OCI-LY3 (cell line): ENCODE data around the gene CRPPA.

ENCODE experiments used
- H2AFZ ChIP-seq: fragments of 200-600, 300-600 bp; shearing (Covaris generic); 2 replicates; pipeline ENCODE4 v1.6.0; 2014; ENCODE audit warnings: antibody characterized with exemption, low read depth, low read length
- H3K27ac ChIP-seq: fragments of 200-600, 300-600 bp; sonication (generic); 2 replicates; pipeline ENCODE4 v1.5.1; 2014; ENCODE audit warnings: mild to moderate bottlenecking, low read length, moderate library complexity, mixed read lengths
- H3K27me3 ChIP-seq: fragments of 200-600, 300-600 bp; sonication (generic); 2 replicates; pipeline ENCODE4 v1.6.1; 2014; ENCODE audit warnings: low read depth, low read length, mixed read lengths
- H3K36me3 ChIP-seq: fragments of 200-600, 300-600 bp; sonication (generic); replicated peaks from 2 replicates; pipeline ENCODE3; 2014; ENCODE audit warnings: low read depth, low read length, mixed read lengths
- H3K4me1 ChIP-seq: fragments of 300-600, 200-600 bp; sonication (generic); 2 replicates; pipeline ENCODE4 v1.6.1; 2014; ENCODE audit warnings: low read length, mixed read lengths
- H3K4me2 ChIP-seq: fragments of 200-600, 300-600 bp; sonication (generic); 2 replicates; pipeline ENCODE4 v1.6.1; 2014; ENCODE audit warnings: low read length, mixed read lengths
- H3K4me3 ChIP-seq: fragments of 300-600, 200-600 bp; sonication (generic); 2 replicates; pipeline ENCODE4 v1.5.1; 2014; ENCODE audit warnings: antibody characterized with exemption, mild to moderate bottlenecking, low read length, moderate library complexity
- H3K79me2 ChIP-seq: fragments of 300-600, 200-600 bp; shearing (Covaris generic); 2 replicates; pipeline ENCODE4 v1.6.1; 2014; ENCODE audit warnings: mild to moderate bottlenecking, low read length, mixed read lengths
- H3K9ac ChIP-seq: fragments of 300-600, 200-600 bp; shearing (Covaris generic); 2 replicates; pipeline ENCODE4 v1.6.0; 2014; ENCODE audit warnings: mild to moderate bottlenecking, low read length, moderate library complexity
- H3K9me3 ChIP-seq: fragments of 200-600, 300-600 bp; shearing (Covaris generic); 2 replicates; pipeline ENCODE4 v1.6.1; 2014; ENCODE audit warnings: low read length, mixed read lengths; ENCODE audit not compliant: insufficient read depth
- H4K20me1 ChIP-seq: fragments of 200-600, 300-600 bp; sonication (generic); 2 replicates; pipeline ENCODE4 v1.6.1; 2016; ENCODE audit warnings: low read length, mixed read lengths; ENCODE audit not compliant: insufficient read depth
- CTCF ChIP-seq: fragments of 200-600, 300-600 bp; sonication (generic); IDR thresholded peaks from 2 replicates; pipeline ENCODE4 v1.5.1; 2014; ENCODE audit warnings: antibody characterized with exemption, low read length, low read depth
- EZH2phosphoT487 ChIP-seq: fragments of 200-600 bp; shearing (Covaris generic); IDR thresholded peaks from 2 replicates; pipeline ENCODE4 v1.6.1; 2018; ENCODE audit warnings: antibody characterized with exemption, mixed run types, low read depth

CRPPA gene

GRCh38 chr7:16398146-16399017 is 23.0 kb downstream of the CRPPA start:
- H3K36me3 ChIP-seq, result peaks cover 27% of the 10 kb centered on the region
- no peak overlapping the region for H3K4me2 ChIP-seq
- no peak overlapping the region for H3K27ac ChIP-seq
- no peaks in the 10 kb centered on the region for H3K4me1 ChIP-seq
- no peaks in the 10 kb centered on the region for H3K27me3 ChIP-seq
- H3K79me2 ChIP-seq, result no peaks in the 10 kb centered on the region
- TF ChIP-seq CTCF (no peak), EZH2phosphoT487 (no peak)
- H3K9ac ChIP-seq, result no peak overlapping the region
- no peak overlapping the region for H2AFZ ChIP-seq
- H4K20me1 ChIP-seq, result no peaks in the 10 kb centered on the region
- no peak overlapping the region for H3K4me3 ChIP-seq
- peaks cover 12% of the 10 kb centered on the region for H3K9me3 ChIP-seq

GRCh38 chr7:16397501-16398145 is 23.7 kb downstream of the CRPPA start:
- Histone ChIP-seq H3K9me3 (peaks cover 12% of the 10 kb centered on the region), H3K27ac (no peak overlapping the region), H3K79me2 (no peaks in the 10 kb centered on the region), H3K36me3 (peaks cover 27% of the 10 kb centered on the region), H3K9ac (no peak overlapping the region), H3K4me1 (no peaks in the 10 kb centered on the region), H3K4me2 (no peak overlapping the region), H2AFZ (no peak overlapping the region), H3K27me3 (no peaks in the 10 kb centered on the region), H4K20me1 (no peaks in the 10 kb centered on the region), H3K4me3 (no peak overlapping the region)
- no peak for TF ChIP-seq EZH2phosphoT487
- no peak for TF ChIP-seq CTCF

- Histone ChIP-seq H3K27ac (no peak overlapping the region), H4K20me1 (no peaks in the 10 kb centered on the region), H3K9me3 (peaks cover 12% of the 10 kb centered on the region), H3K4me1 (no peaks in the 10 kb centered on the region), H3K36me3 (peaks cover 27% of the 10 kb centered on the region), H3K4me2 (no peak overlapping the region), H2AFZ (no peak overlapping the region), H3K4me3 (no peak overlapping the region), H3K9ac (no peak overlapping the region), H3K79me2 (no peaks in the 10 kb centered on the region), H3K27me3 (no peaks in the 10 kb centered on the region)
- TF ChIP-seq EZH2phosphoT487 (no peak), CTCF (no peak)
These were observed 24.4 kb downstream of the CRPPA start for GRCh38 chr7:16396766-16397500.

- Histone ChIP-seq H3K4me1 (no peaks in the 10 kb centered on the region), H2AFZ (no peak overlapping the region), H3K4me2 (no peak overlapping the region), H3K9ac (no peak overlapping the region), H3K27ac (no peak overlapping the region), H4K20me1 (no peaks in the 10 kb centered on the region), H3K27me3 (no peaks in the 10 kb centered on the region), H3K36me3 (peaks cover 27% of the 10 kb centered on the region), H3K9me3 (peaks cover 12% of the 10 kb centered on the region), H3K79me2 (no peaks in the 10 kb centered on the region), H3K4me3 (no peak overlapping the region)
- TF ChIP-seq EZH2phosphoT487 (no peak), CTCF (no peak)
These were observed 26.2 kb downstream of the CRPPA start for GRCh38 chr7:16395121-16395520.
